Measurements from ENCODE around the gene NBAS.

Gene NBAS

GRCh38 chr2:15184491-15184890 lies 376.6 kb downstream of the NBAS start:
- no peak for TF ChIP-seq CTCF (conservative IDR thresholded peaks at IDR 0.05; ENCODE audit: low read length)
- no peak overlapping the region for H3K4me3 ChIP-seq (ENCODE audit: low read length)
- no peak for DNase-seq (ENCODE audit: low read depth)

- no peak for TF ChIP-seq CTCF (conservative IDR thresholded peaks at IDR 0.05; ENCODE audit: low read length)
- no peak for DNase-seq (ENCODE audit: low read depth)
- H3K4me3 ChIP-seq (ENCODE audit: low read length): no peak overlapping the region
Observed at GRCh38 chr2:15182275-15182674, 378.9 kb downstream of the NBAS start.

- no peak for TF ChIP-seq CTCF (conservative IDR thresholded peaks at IDR 0.05; ENCODE audit: low read length)
- H3K4me3 ChIP-seq (ENCODE audit: low read length): no peak overlapping the region
- no peak for DNase-seq (ENCODE audit: low read depth)
Observed at GRCh38 chr2:15181092-15181745, 379.9 kb downstream of the NBAS start.

- DNase-seq (ENCODE audit: low read depth): no peak
- H3K4me3 ChIP-seq (ENCODE audit: low read length): no peak overlapping the region
- TF ChIP-seq CTCF (conservative IDR thresholded peaks at IDR 0.05; ENCODE audit: low read length): no peak
Observed at GRCh38 chr2:15180379-15180778, 380.8 kb downstream of the NBAS start.

- no peak for TF ChIP-seq CTCF (conservative IDR thresholded peaks at IDR 0.05; ENCODE audit: low read length)
- no peak for DNase-seq (ENCODE audit: low read depth)
- no peak overlapping the region for H3K4me3 ChIP-seq (ENCODE audit: low read length)
Observed at GRCh38 chr2:15178946-15179345, 382.2 kb downstream of the NBAS start.

GRCh38 chr2:15177103-15177502 lies 384.0 kb downstream of the NBAS start:
- H3K4me3 ChIP-seq (ENCODE audit: low read length): no peak overlapping the region
- TF ChIP-seq CTCF (conservative IDR thresholded peaks at IDR 0.05; ENCODE audit: low read length): no peak
- no peak for DNase-seq (ENCODE audit: low read depth)

- H3K4me3 ChIP-seq (ENCODE audit: low read length): no peak overlapping the region
- no peak for DNase-seq (ENCODE audit: low read depth)
- no peak for TF ChIP-seq CTCF (conservative IDR thresholded peaks at IDR 0.05; ENCODE audit: low read length)
Observed at GRCh38 chr2:15176604-15177003, 384.5 kb downstream of the NBAS start.
